ENCODE data around the gene CNTN3. TPM values are rescaled to one million over a fixed set of nuclear protein-coding genes. Genes with fewer than 3 reads are reported as not detected.

The CNTN3 gene
- total RNA-seq, 3 donors from 2014 or later (not counting 1 experiment from before 2014, with no cell fraction given) = not detected

- Mint-ChIP-seq H3K4me3 (no peak overlapping the region), H3K36me3 (no peaks in the 10 kb centered on the region), H3K9me3 (peaks cover 11 to 20% of the 10 kb centered on the region in 2 donors), H3K4me1 (no peaks in the 10 kb centered on the region), H3K27ac (no peak overlapping the region), H3K27me3 (ENCODE audit: low read depth in 2 of 2) (no peaks in the 10 kb centered on the region)
- no peak for ATAC-seq
- H3K4me3 ChIP-seq (ENCODE audit: low read length) = no peak overlapping the region
- TF ChIP-seq CTCF (IDR thresholded peaks at IDR 0.05) = no peak
- intact Hi-C loops (cut with micrococcal nuclease) = no loop called here
- peaks cover 8% of the 10 kb centered on the region for H3K9me3 ChIP-seq (ENCODE audit: control insufficient read depth, insufficient read depth, low read length)
- no peak overlapping the region for H3K27ac ChIP-seq (ENCODE audit: low read length)
- H3K36me3 ChIP-seq (ENCODE audit: control insufficient read depth, insufficient read depth, low read length) = no peaks in the 10 kb centered on the region
- 95% methylated on average over 6 of the region's 7 CpGs for WGBS (ENCODE audit: insufficient coverage)
- no peak for DNase-seq
- H3K27me3 ChIP-seq (ENCODE audit: control insufficient read depth, insufficient read depth, low read length) = no peaks in the 10 kb centered on the region
- no peaks in the 10 kb centered on the region for H3K4me1 ChIP-seq (ENCODE audit: control insufficient read depth, insufficient read depth, low read length)
These were observed 7.5 kb downstream of the CNTN3 start for GRCh38 chr3:74606996-74607395.

- no peak overlapping the region for H3K4me3 ChIP-seq (ENCODE audit: low read length)
- Mint-ChIP-seq H3K4me3 (no peak overlapping the region), H3K36me3 (no peaks in the 10 kb centered on the region), H3K4me1 (no peaks in the 10 kb centered on the region), H3K9me3 (peaks cover 11 to 21% of the 10 kb centered on the region in 2 donors), H3K27ac (no peak overlapping the region), H3K27me3 (ENCODE audit: low read depth in 2 of 2) (no peaks in the 10 kb centered on the region)
- intact Hi-C loops (cut with micrococcal nuclease) = no loop called here
- H3K9me3 ChIP-seq (ENCODE audit: control insufficient read depth, insufficient read depth, low read length) = peaks cover 8% of the 10 kb centered on the region
- no peaks in the 10 kb centered on the region for H3K36me3 ChIP-seq (ENCODE audit: control insufficient read depth, insufficient read depth, low read length)
- no peaks in the 10 kb centered on the region for H3K4me1 ChIP-seq (ENCODE audit: control insufficient read depth, insufficient read depth, low read length)
- no peak overlapping the region for H3K27ac ChIP-seq (ENCODE audit: low read length)
- ATAC-seq = no peak
- 79% methylated on average over 2 of the region's 3 CpGs for WGBS (ENCODE audit: insufficient coverage)
- no peaks in the 10 kb centered on the region for H3K27me3 ChIP-seq (ENCODE audit: control insufficient read depth, insufficient read depth, low read length)
- DNase-seq = no peak
- no peak for TF ChIP-seq CTCF (IDR thresholded peaks at IDR 0.05)
These were observed 9.0 kb downstream of the CNTN3 start for GRCh38 chr3:74605437-74605836.

GRCh38 chr3:74603292-74603691, 11.2 kb downstream of the CNTN3 start:
- H3K4me3 ChIP-seq (ENCODE audit: low read length) = no peak overlapping the region
- no peak for DNase-seq
- no peaks in the 10 kb centered on the region for H3K27me3 ChIP-seq (ENCODE audit: control insufficient read depth, insufficient read depth, low read length)
- TF ChIP-seq CTCF (IDR thresholded peaks at IDR 0.05) = no peak
- no peaks in the 10 kb centered on the region for H3K4me1 Mint-ChIP-seq
- no peaks in the 10 kb centered on the region for H3K36me3 ChIP-seq (ENCODE audit: control insufficient read depth, insufficient read depth, low read length)
- H3K27me3 Mint-ChIP-seq (ENCODE audit: low read depth in 2 of 2) = no peaks in the 10 kb centered on the region
- H3K9me3 Mint-ChIP-seq = peaks cover 12 to 20% of the 10 kb centered on the region in 2 donors
- H3K36me3 Mint-ChIP-seq = no peaks in the 10 kb centered on the region
- peaks cover 8% of the 10 kb centered on the region for H3K9me3 ChIP-seq (ENCODE audit: control insufficient read depth, insufficient read depth, low read length)
- H3K4me3 Mint-ChIP-seq = no peak overlapping the region
- no peaks in the 10 kb centered on the region for H3K4me1 ChIP-seq (ENCODE audit: control insufficient read depth, insufficient read depth, low read length)
- intact Hi-C loops (cut with micrococcal nuclease) = no loop called here
- no peak overlapping the region for H3K27ac Mint-ChIP-seq
- no peak for ATAC-seq
- WGBS (ENCODE audit: insufficient coverage) = 100% methylated on average over 1 of the region's 2 CpGs
- H3K27ac ChIP-seq (ENCODE audit: low read length) = no peak overlapping the region

GRCh38 chr3:74602471-74602870, 12.0 kb downstream of the CNTN3 start:
- H3K27ac ChIP-seq (ENCODE audit: low read length) = no peak overlapping the region
- no peak overlapping the region for H3K27ac Mint-ChIP-seq
- H3K4me1 Mint-ChIP-seq = no peaks in the 10 kb centered on the region
- no peak overlapping the region for H3K4me3 ChIP-seq (ENCODE audit: low read length)
- WGBS (ENCODE audit: insufficient coverage) = 95% methylated on average over 1 of the region's 2 CpGs
- H3K9me3 Mint-ChIP-seq = peaks cover 12 to 20% of the 10 kb centered on the region in 2 donors
- DNase-seq = no peak
- no peaks in the 10 kb centered on the region for H3K36me3 ChIP-seq (ENCODE audit: control insufficient read depth, insufficient read depth, low read length)
- intact Hi-C loops (cut with micrococcal nuclease) = no loop called here
- no peak for TF ChIP-seq CTCF (IDR thresholded peaks at IDR 0.05)
- peaks cover 8% of the 10 kb centered on the region for H3K9me3 ChIP-seq (ENCODE audit: control insufficient read depth, insufficient read depth, low read length)
- no peaks in the 10 kb centered on the region for H3K4me1 ChIP-seq (ENCODE audit: control insufficient read depth, insufficient read depth, low read length)
- H3K27me3 ChIP-seq (ENCODE audit: control insufficient read depth, insufficient read depth, low read length) = no peaks in the 10 kb centered on the region
- H3K36me3 Mint-ChIP-seq = no peaks in the 10 kb centered on the region
- no peak overlapping the region for H3K4me3 Mint-ChIP-seq
- no peaks in the 10 kb centered on the region for H3K27me3 Mint-ChIP-seq (ENCODE audit: low read depth in 2 of 2)
- ATAC-seq = no peak

Measured in natural killer cell (primary cell).